ENCODE results near the gene FNDC8. TPM values are rescaled to one million over a fixed set of nuclear protein-coding genes. Genes with fewer than 3 reads are reported as not detected.

FNDC8 gene
- total and polyA plus RNA-seq, 9 of the 15 experiments (the other 6 are each of a cell fraction or from before 2014, with no cell fraction given), result 0.04 TPM; not detected in 8

- POLR2A ChIA-PET, result interaction anchor here (0.8 kb wide), 1 partner anchor 9 kb away, joined by 3 read pairs; no protein-coding TSS in a partner anchor
- H3K4me3 ChIP-seq, result no peak overlapping the region
- intact Hi-C loops (cut with micrococcal nuclease) (no loop called here), in situ Hi-C loops (cut with MboI) (no loop called here)
- peaks cover 3 to 29% of the 10 kb centered on the region in 2 experiments; a peak in 4 of 5 replicates for H3K27me3 ChIP-seq (ENCODE audit: control insufficient read depth in 2 of 2, insufficient read depth in 2 of 2, low read length in 2 of 2)
- H3K36me3 ChIP-seq (ENCODE audit: control insufficient read depth, insufficient read depth, low read length), result no peaks in the 10 kb centered on the region
- TF ChIP-seq MITF (IDR thresholded peaks at IDR 0.05) (no peak), ZNF778 (CRISPR knock-in tag; IDR thresholded peaks at IDR 0.05) (no peak), ZNF436 (CRISPR knock-in tag; IDR thresholded peaks at IDR 0.05) (no peak), E2F4 (CRISPR knock-in tag; IDR thresholded peaks at IDR 0.05; ENCODE audit: low read depth) (no peak), CBX2 (IDR thresholded peaks at IDR 0.05; ENCODE audit: insufficient read depth, low read length, poor library complexity, severe bottlenecking) (no peak), CCAR2 (IDR thresholded peaks at IDR 0.05; ENCODE audit: low read depth, low read length) (no peak), MXD1 (CRISPR knock-in tag; IDR thresholded peaks at IDR 0.05; ENCODE audit: borderline replicate concordance, poor library complexity, severe bottlenecking) (no peak), ILK (tag; IDR thresholded peaks at IDR 0.05; ENCODE audit: borderline replicate concordance, low read depth) (no peak), ZBTB34 (CRISPR knock-in tag; IDR thresholded peaks at IDR 0.05) (no peak), AFF4 (CRISPR knock-in tag; IDR thresholded peaks at IDR 0.05) (no peak)
- H3K9me3 ChIP-seq (replicated peaks; ENCODE audit: control insufficient read depth, insufficient read depth, low read depth, low read length), result no peaks in the 10 kb centered on the region
- 2% methylated on average over 8 of the region's 8 CpGs for WGBS (ENCODE audit: insufficient coverage, low coverage, missing lambda C conversion rate)
- no peak overlapping the region for H3K9ac ChIP-seq (ENCODE audit: insufficient read depth in 1 of 2, low read depth in 2 of 2, low read length in 2 of 2)
- no peaks in the 10 kb centered on the region for H3K9me1 ChIP-seq (ENCODE audit: control insufficient read depth, insufficient read depth, low read length)
- no peak overlapping the region for H3K4me2 ChIP-seq (ENCODE audit: insufficient read depth, low read length)
- H3K27ac ChIP-seq (ENCODE audit: extremely low read depth, low read depth, low read length), result no peak overlapping the region
- BruUV-seq (replicated peaks), result no TSS peak
- no peak for DNase-seq (ENCODE audit: extremely low read depth in 1 of 4, low spot score in 3 of 4)
- H4K20me1 ChIP-seq (replicated peaks; ENCODE audit: control insufficient read depth, insufficient read depth, low read length), result no peaks in the 10 kb centered on the region
- H3K79me2 ChIP-seq (ENCODE audit: control insufficient read depth, insufficient read depth, low read length), result no peaks in the 10 kb centered on the region
- CTCF ChIA-PET (ENCODE audit: low intra/inter-chr PET ratio), result no interaction called here
- no peak for ATAC-seq
- H3K4me1 ChIP-seq (replicated peaks in 1 of 2; ENCODE audit: control insufficient read depth in 2 of 2, insufficient read depth in 2 of 2, low read length in 2 of 2), result no peaks in the 10 kb centered on the region
- no peak overlapping the region for H2AFZ ChIP-seq (ENCODE audit: low read depth, low read length)
- no peak for FAIRE-seq
These were observed 55.5 kb downstream of the FNDC8 start for GRCh38 chr17:35176897-35177296.
